NOMO-1 (cell line): ENCODE measurements around the gene KRTAP24-1.

ENCODE experiments used
- DNase-seq, 2 experiments: peaks; one replicate each; lab custom pipeline; 2025; ENCODE audit not compliant: unreplicated experiment in 2 of 2; lab: John Stamatoyannopoulos, UW

KRTAP24-1 gene

DNA sequence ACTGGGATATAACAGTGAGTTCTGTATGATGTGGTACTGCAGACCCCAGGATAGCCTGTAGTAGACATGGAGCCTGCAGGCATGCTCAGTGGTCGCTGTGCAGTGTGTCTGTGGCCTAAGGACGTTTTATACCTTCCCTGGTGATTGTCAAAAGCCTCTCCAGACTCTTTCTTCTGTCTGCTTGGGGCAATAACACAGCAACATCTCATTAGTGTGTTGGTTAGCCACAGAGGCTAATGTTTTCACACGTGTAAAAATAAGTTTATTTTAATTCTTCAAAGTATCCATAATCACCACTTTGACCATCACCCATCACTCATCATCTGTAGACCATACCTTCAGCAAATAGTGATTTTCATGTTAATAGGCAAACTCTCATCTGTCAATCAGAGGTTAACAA lies at the start of gene KRTAP24-1:
TSS of gene KRTAP24-1 (minus strand) at position 101 of the 400 bp plus-strand sequence. CDS start at position 83, 18 bp downstream.
- no peak for DNase-seq

- DNase-seq, result no peak
Observed at GRCh38 chr21:30329203-30329875, 46.6 kb upstream of the KRTAP24-1 start.

GRCh38 chr21:30326390-30326789 lies 43.6 kb upstream of the KRTAP24-1 start:
- no peak for DNase-seq

DNA sequence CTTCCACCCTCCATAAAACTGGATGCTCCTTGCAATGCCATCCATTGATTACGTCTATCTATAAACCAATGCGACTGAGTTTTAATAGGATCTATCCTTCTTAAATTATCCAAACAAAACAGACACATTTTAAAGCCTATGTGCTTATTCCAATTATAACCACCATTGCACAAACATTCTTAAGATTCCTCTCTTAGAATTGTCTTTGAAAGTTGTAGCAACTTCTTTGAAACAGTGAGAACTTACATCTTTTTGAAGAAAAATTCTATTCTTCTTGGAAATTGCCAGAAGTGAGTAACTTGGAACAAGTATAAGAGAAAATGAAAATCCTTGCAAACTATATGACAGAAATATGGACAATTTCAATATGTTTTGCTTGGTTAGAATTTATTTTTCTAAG lies 37.5 kb upstream of the KRTAP24-1 start, which contains the start of gene KRTAP26-1:
TSS of gene KRTAP26-1 (minus strand) at position 101 of the 400 bp plus-strand sequence. CDS start 280 bp downstream, outside the sequence.
- DNase-seq, result no peak

GRCh38 chr21:30315701-30316100 lies 33.0 kb upstream of the KRTAP24-1 start:
- no peak for DNase-seq

DNA sequence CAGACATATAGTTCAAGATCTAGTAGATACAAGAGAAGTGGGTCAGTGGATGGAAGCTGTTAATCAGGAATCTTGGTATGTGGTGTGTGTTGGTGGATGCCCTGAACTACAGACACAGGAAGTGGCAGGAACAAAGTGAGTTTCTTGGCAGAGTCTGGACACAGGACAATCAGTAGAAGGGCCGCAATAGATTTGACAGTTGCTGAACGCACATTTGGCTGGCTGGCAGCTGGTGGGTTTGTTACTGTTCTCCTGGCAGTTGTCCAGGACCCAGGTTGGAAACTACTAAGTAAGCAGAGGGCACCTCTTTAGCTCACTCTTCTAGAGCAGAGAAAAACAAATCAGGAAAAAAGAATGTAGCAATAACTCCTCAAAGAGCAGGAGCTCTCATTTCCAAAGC lies 24.1 kb upstream of the KRTAP24-1 start:
- DNase-seq, result no peak

- no peak for DNase-seq
Observed at GRCh38 chr21:30305136-30305535, 22.4 kb upstream of the KRTAP24-1 start.

DNA sequence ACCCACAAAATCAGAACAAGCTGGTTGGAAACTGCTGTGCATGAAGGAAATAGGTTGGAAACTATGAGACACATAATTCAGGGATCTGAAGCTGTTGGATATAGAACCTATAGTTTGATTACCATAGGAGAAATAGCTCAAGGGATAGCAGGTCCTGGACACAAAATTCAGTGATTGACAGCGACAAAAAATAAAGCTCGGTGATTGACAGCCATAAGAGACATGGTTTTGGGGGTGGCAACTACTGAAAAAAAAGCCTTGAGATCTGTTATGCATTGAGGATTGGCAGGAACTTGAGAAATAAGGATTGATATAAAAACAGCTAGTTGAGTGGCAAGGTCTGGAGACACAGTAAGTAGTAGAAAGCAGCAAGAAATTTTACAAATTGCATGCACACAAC lies 6.5 kb upstream of the KRTAP24-1 start, which contains the start of gene KRTAP25-1:
TSS of gene KRTAP25-1 (minus strand) at position 300 of the 400 bp plus-strand sequence. CDS start at position 276, 24 bp downstream.
- DNase-seq, result no peak

- no peak for DNase-seq
Observed at GRCh38 chr21:30271611-30272010, 11.1 kb downstream of the KRTAP24-1 start.

DNA sequence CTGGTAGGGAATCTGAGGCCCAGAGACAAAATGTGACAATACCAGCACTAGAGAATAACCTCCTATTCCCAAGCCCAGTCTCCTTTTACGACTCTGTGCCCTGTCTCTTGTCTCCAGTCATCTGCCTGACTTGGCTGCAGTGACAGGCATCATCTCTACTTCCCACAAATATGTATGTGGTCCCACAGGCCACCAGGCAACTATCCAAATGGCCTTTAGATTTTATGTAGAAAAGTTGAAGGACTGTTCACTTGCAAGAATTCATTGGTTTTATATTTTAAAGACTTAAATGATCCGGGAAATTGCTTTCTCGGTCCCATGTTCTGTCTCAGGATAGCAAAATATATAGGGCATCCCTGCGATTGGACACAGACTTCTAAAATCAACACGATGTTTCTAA lies 11.6 kb downstream of the KRTAP24-1 start:
- no peak for DNase-seq

GRCh38 chr21:30269803-30270530 lies 12.8 kb downstream of the KRTAP24-1 start:
- DNase-seq, result no peak

- peak; percentile 13 to 63 for DNase-seq
Observed at GRCh38 chr21:30268608-30269197, 14.0 kb downstream of the KRTAP24-1 start.

DNA sequence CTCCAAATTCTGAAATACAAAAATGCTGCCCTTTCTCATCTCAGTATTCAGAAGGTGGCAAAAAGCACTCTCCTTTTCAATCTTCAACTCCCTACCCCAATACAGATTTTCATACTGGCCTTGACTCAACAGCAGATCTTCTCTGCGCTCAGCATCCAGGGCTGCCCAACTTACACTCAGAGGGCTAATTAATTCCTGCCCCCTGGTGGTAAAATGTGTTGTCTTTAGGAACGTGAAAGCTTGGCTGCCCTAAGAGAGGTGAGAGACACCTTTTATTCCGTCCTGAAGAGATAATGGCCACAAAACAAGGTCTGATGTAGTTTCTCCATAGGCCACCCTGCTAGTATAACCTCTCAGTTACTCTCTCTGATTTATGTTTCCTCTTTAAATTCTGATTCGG lies 25.0 kb downstream of the KRTAP24-1 start:
- DNase-seq, result peak in 1 of 2 experiments; percentile 1

GRCh38 chr21:30256100-30256499 lies 26.6 kb downstream of the KRTAP24-1 start:
- no peak for DNase-seq

DNA sequence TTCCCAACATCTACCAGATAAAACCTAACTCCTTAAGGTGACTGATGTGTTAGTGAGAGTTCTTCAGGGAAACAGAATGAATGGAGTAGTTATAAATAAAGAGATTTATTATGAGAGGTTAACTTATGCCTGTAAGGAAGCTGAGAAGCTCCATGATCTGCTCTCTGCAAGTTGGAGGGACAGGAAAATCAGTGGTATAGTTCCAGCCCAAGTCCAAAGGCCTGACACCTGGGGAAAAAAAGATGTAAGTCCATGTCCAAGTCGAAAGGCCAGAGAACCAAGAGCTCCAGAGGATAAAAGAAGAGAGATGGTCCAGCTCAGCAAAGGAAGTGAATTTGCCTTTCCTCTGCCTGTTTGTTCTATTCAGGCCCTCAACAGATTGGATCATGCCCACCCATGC lies 27.1 kb downstream of the KRTAP24-1 start:
- DNase-seq, result no peak

DNA sequence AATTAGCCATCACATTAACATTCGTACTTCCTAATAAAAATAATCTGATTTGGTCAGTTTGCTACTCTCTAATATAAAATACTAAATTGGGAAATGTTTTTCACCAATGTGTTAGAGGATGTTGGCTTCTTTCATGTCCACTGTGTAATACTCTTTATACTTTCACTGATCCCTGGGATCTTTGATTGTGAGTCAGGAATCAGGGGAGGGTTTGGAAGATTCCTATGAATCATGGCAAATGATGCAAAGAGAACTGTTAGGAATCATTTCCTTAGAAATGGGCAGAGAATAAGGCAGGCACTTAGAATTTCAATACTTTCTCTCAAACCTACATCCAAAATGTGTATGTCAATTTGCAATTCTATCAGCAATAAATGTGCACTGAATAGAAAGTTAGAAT lies 31.0 kb downstream of the KRTAP24-1 start:
- no peak for DNase-seq

DNA sequence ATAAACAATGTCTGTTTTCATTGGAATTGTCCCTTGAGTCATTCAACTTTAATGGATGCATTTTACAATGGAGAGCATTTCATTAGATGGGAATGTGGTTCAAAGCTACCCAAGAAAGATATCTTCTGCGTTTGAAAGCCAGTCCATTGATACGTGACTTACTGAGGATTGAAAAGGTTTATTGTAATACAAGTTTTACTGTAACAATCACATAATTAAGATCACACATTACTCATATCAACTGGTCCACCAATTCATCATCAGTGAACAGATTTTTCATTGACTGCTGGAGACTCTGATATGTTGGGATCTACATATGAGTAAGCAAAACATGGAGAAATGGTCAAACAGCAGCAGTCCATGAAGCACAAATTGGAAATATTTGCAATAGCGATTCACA lies 32.8 kb downstream of the KRTAP24-1 start:
- no peak for DNase-seq

GRCh38 chr21:30248844-30249243 lies 33.9 kb downstream of the KRTAP24-1 start:
- DNase-seq, result no peak

- no peak for DNase-seq
Observed at GRCh38 chr21:30245061-30245460, 37.7 kb downstream of the KRTAP24-1 start.

DNA sequence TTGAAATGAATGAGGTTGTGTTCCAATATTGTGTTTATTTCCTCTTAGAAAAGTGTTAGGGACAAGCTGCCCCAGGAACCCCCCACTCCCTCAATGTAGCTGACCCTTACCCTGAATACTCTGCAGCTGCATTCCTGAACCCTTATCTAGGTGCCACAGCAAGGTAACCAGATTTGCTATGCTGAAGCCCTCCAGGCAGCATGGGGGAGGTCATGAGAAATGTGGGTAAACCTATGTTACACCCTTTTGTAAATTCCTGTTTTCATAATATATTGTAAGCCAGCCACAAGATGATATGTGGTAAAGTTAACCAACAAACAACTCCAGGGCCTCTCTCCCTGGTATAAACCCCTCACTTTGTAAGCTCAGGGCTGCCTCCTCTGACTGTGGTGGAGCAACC lies 39.1 kb downstream of the KRTAP24-1 start:
- DNase-seq, result no peak

- no peak for DNase-seq
Observed at GRCh38 chr21:30240661-30241060, 42.1 kb downstream of the KRTAP24-1 start.

GRCh38 chr21:30238168-30238567 lies 44.6 kb downstream of the KRTAP24-1 start:
- no peak for DNase-seq
